ENCODE measurements around the gene PNPLA8. TPM values are rescaled to one million over a fixed set of nuclear protein-coding genes. Genes with fewer than 3 reads are reported as not detected.

The PNPLA8 gene
- total and polyA plus RNA-seq, 2 donors from 2014 or later: 17.7 to 33.9 TPM

GRCh38 chr7:108537229-108537628 is 11.3 kb upstream of the PNPLA8 start:
- H3K9me3 ChIP-seq (ENCODE audit: control insufficient read depth in 2 of 3, insufficient read depth in 1 of 3, low read length in 3 of 3): no peaks in the 10 kb centered on the region
- H3K9ac ChIP-seq (ENCODE audit: low read length in 3 of 3): no peak overlapping the region
- intact Hi-C loops (cut with DNase I): no loop called here
- TF ChIP-seq, protein P1, sequence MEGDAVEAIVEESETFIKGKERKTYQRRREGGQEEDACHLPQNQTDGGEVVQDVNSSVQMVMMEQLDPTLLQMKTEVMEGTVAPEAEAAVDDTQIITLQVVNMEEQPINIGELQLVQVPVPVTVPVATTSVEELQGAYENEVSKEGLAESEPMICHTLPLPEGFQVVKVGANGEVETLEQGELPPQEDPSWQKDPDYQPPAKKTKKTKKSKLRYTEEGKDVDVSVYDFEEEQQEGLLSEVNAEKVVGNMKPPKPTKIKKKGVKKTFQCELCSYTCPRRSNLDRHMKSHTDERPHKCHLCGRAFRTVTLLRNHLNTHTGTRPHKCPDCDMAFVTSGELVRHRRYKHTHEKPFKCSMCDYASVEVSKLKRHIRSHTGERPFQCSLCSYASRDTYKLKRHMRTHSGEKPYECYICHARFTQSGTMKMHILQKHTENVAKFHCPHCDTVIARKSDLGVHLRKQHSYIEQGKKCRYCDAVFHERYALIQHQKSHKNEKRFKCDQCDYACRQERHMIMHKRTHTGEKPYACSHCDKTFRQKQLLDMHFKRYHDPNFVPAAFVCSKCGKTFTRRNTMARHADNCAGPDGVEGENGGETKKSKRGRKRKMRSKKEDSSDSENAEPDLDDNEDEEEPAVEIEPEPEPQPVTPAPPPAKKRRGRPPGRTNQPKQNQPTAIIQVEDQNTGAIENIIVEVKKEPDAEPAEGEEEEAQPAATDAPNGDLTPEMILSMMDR (IDR thresholded peaks at IDR 0.05; ENCODE audit: borderline replicate concordance, extremely low read depth, insufficient read depth): no peak
- no peak overlapping the region for H3K27ac ChIP-seq (ENCODE audit: low read depth in 2 of 2, low read length in 2 of 2)
- DNase-seq (no peak), FAIRE-seq (no peak)
- H3K27me3 ChIP-seq (ENCODE audit: control insufficient read depth, insufficient read depth, low read length): no peaks in the 10 kb centered on the region
- no peaks in the 10 kb centered on the region for H3K36me3 ChIP-seq (ENCODE audit: control insufficient read depth in 2 of 3, insufficient read depth in 3 of 3, low read length in 3 of 3)
- H3K4me1 ChIP-seq (ENCODE audit: control insufficient read depth in 2 of 3, insufficient read depth in 2 of 3, low read depth in 1 of 3, low read length in 3 of 3): no peaks in the 10 kb centered on the region
- no peak overlapping the region for H3K4me3 ChIP-seq (ENCODE audit: low read length in 3 of 3)

DNA sequence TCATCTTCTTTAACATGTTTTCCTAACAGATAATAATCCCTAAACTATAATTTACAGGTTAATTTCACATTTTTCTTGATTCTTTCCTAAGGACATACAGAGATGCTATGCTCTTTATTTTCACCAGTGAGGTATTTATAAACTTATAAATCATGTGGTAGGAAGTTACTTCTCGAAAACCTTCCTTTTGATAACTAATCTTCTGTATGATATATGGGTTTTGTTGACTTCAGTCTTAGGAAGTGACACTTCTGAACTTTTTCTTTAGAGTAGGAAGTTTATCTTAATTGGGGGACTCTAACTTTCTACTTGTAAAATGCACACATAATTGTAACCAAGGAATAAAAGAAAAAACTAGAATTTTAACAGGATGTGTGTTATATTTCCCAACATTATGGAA is 9.8 kb upstream of the PNPLA8 start:
- Histone ChIP-seq H3K9ac (ENCODE audit: low read length in 3 of 3) (no peak overlapping the region), H3K27me3 (ENCODE audit: control insufficient read depth, insufficient read depth, low read length) (no peaks in the 10 kb centered on the region), H3K27ac (ENCODE audit: low read depth in 2 of 2, low read length in 2 of 2) (no peak overlapping the region), H3K9me3 (ENCODE audit: control insufficient read depth in 2 of 3, insufficient read depth in 1 of 3, low read length in 3 of 3) (no peaks in the 10 kb centered on the region), H3K4me1 (ENCODE audit: control insufficient read depth in 2 of 3, insufficient read depth in 2 of 3, low read depth in 1 of 3, low read length in 3 of 3) (no peaks in the 10 kb centered on the region), H3K4me3 (ENCODE audit: low read length in 3 of 3) (no peak overlapping the region), H3K36me3 (ENCODE audit: control insufficient read depth in 2 of 3, insufficient read depth in 3 of 3, low read length in 3 of 3) (no peaks in the 10 kb centered on the region)
- intact Hi-C loops (cut with DNase I): no loop called here
- TF ChIP-seq, protein P1 (IDR thresholded peaks at IDR 0.05; ENCODE audit: borderline replicate concordance, extremely low read depth, insufficient read depth): no peak
- FAIRE-seq (no peak), DNase-seq (no peak)

DNA sequence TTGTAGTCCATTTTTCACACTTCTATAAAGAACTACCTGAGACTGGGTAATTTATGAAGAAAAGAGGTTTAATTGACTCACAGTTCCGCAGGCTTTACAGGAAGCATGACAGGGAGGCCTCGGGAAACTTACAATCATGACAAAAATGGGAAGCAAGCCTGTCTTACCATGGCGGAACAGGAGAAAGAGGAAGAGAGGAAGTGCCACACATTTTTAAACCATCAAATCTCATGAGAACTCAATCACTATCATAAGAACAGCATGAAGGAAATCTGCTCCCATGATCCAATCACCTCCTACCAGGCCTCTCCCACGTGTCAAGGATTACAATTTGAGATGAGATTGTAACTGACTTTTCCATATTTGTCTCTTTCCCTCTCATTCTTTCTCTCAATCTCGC is 9.3 kb upstream of the PNPLA8 start:
- DNase-seq: no peak
- Histone ChIP-seq H3K4me1 (ENCODE audit: control insufficient read depth in 2 of 3, insufficient read depth in 2 of 3, low read depth in 1 of 3, low read length in 3 of 3) (no peaks in the 10 kb centered on the region), H3K36me3 (ENCODE audit: control insufficient read depth in 2 of 3, insufficient read depth in 3 of 3, low read length in 3 of 3) (no peaks in the 10 kb centered on the region), H3K27ac (ENCODE audit: low read depth in 2 of 2, low read length in 2 of 2) (no peak overlapping the region), H3K9me3 (ENCODE audit: control insufficient read depth in 2 of 3, insufficient read depth in 1 of 3, low read length in 3 of 3) (no peaks in the 10 kb centered on the region), H3K4me3 (ENCODE audit: low read length in 3 of 3) (no peak overlapping the region), H3K9ac (ENCODE audit: low read length in 3 of 3) (no peak overlapping the region), H3K27me3 (ENCODE audit: control insufficient read depth, insufficient read depth, low read length) (no peaks in the 10 kb centered on the region)
- FAIRE-seq: no peak
- intact Hi-C loops (cut with DNase I): no loop called here
- TF ChIP-seq, protein P1 (IDR thresholded peaks at IDR 0.05; ENCODE audit: borderline replicate concordance, extremely low read depth, insufficient read depth): no peak

DNA sequence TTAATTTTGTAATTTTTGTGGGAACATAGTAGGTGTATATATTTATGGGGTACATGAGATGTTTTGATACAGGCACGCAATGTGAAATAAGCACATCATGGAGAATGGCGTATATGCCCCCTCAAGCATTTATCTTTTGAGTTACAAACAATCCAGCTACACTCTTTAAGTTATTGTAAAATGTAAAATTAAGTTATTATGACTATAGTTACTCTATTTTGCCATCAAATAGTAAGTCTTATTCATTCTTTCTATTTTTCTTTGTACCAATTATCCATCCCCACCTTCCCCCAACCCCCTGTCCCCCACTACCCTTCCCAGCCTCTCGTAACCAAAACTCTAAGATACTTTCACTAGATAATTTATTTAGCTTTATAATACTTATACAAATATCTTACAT is 7.8 kb upstream of the PNPLA8 start:
- no peak overlapping the region for H3K9ac ChIP-seq (ENCODE audit: low read length in 3 of 3)
- no peak for FAIRE-seq
- H3K9me3 ChIP-seq (ENCODE audit: control insufficient read depth in 2 of 3, insufficient read depth in 1 of 3, low read length in 3 of 3): no peaks in the 10 kb centered on the region
- intact Hi-C loops (cut with DNase I): no loop called here
- no peak overlapping the region for H3K4me3 ChIP-seq (ENCODE audit: low read length in 3 of 3)
- DNase-seq: no peak
- no peaks in the 10 kb centered on the region for H3K4me1 ChIP-seq (ENCODE audit: control insufficient read depth in 2 of 3, insufficient read depth in 2 of 3, low read depth in 1 of 3, low read length in 3 of 3)
- TF ChIP-seq, protein P1 (IDR thresholded peaks at IDR 0.05; ENCODE audit: borderline replicate concordance, extremely low read depth, insufficient read depth): no peak
- H3K27me3 ChIP-seq (ENCODE audit: control insufficient read depth, insufficient read depth, low read length): no peaks in the 10 kb centered on the region
- H3K27ac ChIP-seq (ENCODE audit: low read depth in 2 of 2, low read length in 2 of 2): no peak overlapping the region
- no peaks in the 10 kb centered on the region for H3K36me3 ChIP-seq (ENCODE audit: control insufficient read depth in 2 of 3, insufficient read depth in 3 of 3, low read length in 3 of 3)

Measured in kidney (tissue), 14 donors.